Fibroblast of pulmonary artery (primary cell): ENCODE results near the gene DNPEP.
A peak's percentile ranks its signal among the peaks of the same experiment; 100 is the strongest.

Source experiments
- DNase-seq: peaks from one replicate; pipeline ENCODE4 v3.0.0-alpha.2; 2010; ENCODE audit warnings: low read depth
- H3K4me3 ChIP-seq: replicated peaks from 2 replicates; pipeline ENCODE4 v1.5.1; 2011; ENCODE audit warnings: low read depth, mild to moderate bottlenecking, control low read depth, low read length, moderate library complexity
- TF ChIP-seq, protein P1 (sequence below): IDR thresholded peaks from 2 replicates; pipeline ENCODE4 v1.5.1; 2011; ENCODE audit warnings: mild to moderate bottlenecking, control low read depth, low read length, inconsistent platforms; ENCODE audit errors: missing control alignments

Gene DNPEP

DNA sequence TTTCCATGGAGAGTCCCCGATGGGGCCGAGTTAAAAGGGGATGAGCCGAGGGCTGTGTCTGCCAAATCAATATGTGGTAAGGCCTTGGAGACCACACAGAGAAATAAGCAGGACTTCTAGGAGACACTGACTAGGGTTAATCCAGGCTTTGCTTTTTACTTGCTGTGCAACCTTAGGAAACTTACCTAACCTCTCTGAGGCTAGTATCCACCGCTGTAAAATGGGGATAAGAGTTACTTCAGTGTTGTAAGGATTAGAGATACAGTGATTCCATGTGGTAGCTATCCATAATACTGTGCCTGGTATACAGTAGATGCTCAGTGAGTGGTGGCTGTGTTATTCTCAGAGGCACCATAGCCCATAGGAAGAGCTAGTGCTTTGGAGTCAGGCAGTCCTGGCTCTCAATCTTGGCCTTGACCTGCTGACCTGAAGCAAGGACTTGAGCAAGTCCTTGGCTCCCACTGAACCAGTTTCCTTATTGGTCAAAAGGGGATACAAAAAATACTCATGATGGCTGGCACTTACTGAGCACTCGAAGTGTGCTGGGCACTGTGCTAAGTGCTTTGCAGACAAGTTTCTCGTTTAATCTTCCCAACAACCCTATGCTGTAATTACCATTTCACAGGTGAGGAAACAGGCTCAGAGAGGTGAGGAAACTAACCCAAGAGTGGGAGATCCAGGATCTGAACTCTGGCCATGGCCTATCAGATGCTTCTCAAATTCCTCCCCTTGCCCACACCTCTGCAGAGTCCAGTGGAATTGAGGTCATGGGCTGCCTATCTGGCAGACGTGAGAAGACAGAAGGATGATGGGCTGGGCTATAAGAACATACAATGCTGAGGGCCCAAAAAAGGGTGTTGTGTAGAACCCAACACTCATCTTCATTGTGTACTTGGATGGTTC lies 18.5 kb upstream of the DNPEP start:
- no peak for DNase-seq
- TF ChIP-seq, protein P1, sequence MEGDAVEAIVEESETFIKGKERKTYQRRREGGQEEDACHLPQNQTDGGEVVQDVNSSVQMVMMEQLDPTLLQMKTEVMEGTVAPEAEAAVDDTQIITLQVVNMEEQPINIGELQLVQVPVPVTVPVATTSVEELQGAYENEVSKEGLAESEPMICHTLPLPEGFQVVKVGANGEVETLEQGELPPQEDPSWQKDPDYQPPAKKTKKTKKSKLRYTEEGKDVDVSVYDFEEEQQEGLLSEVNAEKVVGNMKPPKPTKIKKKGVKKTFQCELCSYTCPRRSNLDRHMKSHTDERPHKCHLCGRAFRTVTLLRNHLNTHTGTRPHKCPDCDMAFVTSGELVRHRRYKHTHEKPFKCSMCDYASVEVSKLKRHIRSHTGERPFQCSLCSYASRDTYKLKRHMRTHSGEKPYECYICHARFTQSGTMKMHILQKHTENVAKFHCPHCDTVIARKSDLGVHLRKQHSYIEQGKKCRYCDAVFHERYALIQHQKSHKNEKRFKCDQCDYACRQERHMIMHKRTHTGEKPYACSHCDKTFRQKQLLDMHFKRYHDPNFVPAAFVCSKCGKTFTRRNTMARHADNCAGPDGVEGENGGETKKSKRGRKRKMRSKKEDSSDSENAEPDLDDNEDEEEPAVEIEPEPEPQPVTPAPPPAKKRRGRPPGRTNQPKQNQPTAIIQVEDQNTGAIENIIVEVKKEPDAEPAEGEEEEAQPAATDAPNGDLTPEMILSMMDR = no peak
- no peak overlapping the region for H3K4me3 ChIP-seq

DNA sequence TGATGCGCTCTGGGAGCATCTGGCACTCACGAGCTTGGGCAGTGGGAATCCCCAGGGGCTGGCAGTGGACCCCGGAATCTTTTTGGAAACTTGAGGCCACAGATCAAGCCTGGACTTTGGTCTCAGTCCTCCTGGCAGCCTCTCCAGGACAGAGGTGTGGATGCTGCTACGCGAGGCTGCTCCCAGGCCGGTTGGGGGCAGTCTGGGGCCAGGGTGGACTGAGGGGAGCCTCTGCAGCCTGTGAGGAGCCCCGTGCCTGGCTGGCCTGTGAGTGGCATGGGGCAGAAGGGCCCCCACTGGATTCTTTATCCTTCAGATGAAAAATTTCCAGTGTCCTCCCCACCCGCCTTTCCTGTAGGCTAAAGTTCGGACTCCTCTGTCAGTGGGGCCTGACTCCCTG lies 17.7 kb upstream of the DNPEP start:
- DNase-seq = no peak
- TF ChIP-seq, protein P1 = peak; percentile 12
- H3K4me3 ChIP-seq = no peak overlapping the region

DNA sequence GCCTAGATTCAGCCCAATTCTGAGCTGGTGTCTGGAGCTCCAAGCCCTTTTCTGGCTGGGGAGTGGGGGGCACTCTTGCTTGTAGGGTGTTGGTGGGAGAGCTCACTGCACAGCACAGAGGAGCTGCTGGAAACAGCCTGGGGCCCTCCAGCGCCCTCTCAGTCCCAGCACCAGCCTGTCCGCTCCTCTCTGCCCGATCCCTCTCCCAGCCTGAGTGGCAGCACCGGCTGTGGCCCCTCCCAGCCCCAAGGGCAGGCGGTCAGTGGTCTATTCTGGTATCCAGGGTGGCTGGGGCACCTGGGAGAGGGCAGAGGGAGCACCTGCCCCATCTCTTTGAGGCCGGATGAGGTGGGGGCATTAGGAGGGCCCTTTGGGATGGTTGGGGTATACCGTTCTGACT lies 17.2 kb upstream of the DNPEP start:
- no peak for DNase-seq
- H3K4me3 ChIP-seq = no peak overlapping the region
- TF ChIP-seq, protein P1 = no peak

DNA sequence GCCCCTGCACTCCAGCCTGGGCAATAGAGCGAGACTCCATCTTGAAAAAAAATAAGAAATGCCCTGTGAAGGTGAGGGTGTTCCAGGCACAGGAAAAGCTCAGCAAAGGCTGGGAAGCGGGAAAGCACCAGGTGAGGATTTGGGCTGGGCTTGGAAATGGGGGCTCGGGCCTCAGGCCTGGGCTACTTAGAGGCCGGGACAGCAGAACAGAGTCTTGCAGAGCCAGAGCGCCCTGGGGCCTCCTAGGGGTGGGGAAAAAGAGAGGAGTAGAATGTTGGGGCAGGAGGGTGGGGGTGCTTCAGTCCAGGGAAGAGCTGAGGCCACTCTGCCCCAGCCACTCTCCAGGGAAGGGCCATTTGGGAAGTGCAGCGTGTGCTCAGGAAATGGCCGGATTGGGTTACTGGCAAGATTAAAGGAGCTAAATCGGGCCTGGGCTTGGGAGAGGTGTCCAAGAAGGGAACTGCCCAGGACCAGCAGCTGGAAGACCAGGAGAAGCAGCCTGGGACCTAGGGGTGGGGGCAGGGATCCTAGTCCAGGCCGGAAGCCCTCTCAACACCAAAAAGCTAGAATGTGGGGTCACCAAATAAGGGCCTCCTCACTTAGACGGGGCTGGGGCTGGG lies 16.7 kb upstream of the DNPEP start:
- H3K4me3 ChIP-seq = no peak overlapping the region
- no peak for DNase-seq
- TF ChIP-seq, protein P1 = no peak

DNA sequence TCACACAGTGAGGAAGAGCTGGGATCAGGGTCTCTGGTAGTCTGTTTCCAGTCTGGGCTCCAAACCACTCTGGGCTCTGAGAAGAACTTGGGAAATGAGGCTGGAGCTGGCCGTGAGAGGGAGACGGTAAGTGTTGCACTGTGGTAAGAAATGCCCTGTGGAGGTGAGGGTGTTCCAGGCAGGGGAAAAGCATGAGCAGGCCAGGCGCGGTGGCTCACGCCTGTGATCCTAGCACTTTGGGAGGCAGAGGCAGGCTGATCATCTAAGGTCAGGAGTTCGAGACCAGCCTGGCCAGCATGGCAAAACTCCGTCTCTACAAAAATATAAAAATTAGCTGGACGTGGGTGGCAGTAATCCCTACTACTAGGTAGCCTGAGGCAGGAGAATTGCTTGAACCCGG lies 16.1 kb upstream of the DNPEP start:
- no peak overlapping the region for H3K4me3 ChIP-seq
- no peak for DNase-seq
- TF ChIP-seq, protein P1 = no peak

DNA sequence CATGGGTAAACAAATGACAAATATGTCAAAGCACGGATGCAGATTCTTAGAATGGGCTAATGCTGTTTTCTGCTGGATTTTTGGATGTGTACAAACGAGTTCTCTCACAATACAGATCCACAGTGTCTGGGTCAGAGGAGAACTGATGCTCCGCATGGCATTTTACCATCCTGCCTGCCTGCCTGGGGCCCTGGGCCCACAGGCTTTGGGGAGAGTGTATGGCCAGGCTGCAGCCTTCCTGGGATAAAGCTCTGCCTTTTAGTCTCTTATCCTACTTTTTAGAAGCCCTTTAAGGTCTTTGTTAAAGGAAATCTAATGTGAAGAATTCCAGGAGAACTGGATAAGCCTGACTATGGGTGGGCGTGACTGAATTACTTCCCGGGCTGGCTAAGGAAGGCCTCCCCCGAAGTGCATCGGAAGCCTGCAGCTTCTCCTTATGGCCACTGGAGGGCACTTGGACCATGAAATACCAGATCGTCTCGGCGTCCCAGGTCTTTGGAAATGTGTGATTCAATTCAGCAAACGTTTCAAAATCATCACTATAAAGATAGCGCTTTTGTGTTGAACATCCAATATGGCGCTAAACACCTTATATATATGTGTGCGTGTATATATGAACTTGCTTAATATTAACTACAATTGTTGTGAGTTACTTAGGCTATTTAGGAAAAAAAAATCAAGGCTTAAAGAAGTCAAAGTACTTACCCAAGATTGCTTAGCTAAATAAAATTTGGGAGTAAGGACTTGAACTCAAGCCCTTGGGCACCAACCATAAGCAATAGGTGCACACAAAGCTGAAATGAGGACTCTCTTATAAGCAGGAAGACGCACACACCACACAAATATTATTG lies 15.2 kb upstream of the DNPEP start:
- no peak overlapping the region for H3K4me3 ChIP-seq
- DNase-seq = peak; percentile 91
- TF ChIP-seq, protein P1 = peak; percentile 97
